ENCODE results near the gene SLC3A2. TPM values are rescaled to one million over a fixed set of nuclear protein-coding genes. Genes with fewer than 3 reads are reported as not detected.

The SLC3A2 gene
- total and polyA plus RNA-seq, 2 of the 13 experiments (the other 11 are each of a cell fraction or from before 2014, with no cell fraction given): 213 to 226 TPM

- TF ChIP-seq NFAT5 (CRISPR knock-in tag; IDR thresholded peaks at IDR 0.05): peak; percentile 94
- no peak for TF ChIP-seq RFX3 (CRISPR knock-in tag; IDR thresholded peaks at IDR 0.05)
- peak; percentile 88; the same call in 1 of the 2 replicates for TF ChIP-seq SMAD1 (CRISPR knock-in tag; IDR thresholded peaks at IDR 0.05; ENCODE audit: borderline replicate concordance, low read depth)
- TF ChIP-seq ZNF17 (CRISPR knock-in tag; IDR thresholded peaks at IDR 0.05): peak; percentile 81; the same call in 1 of the 2 replicates
- TF ChIP-seq ZNF7 (CRISPR knock-in tag; IDR thresholded peaks at IDR 0.05): no peak
- peak; percentile 84 for TF ChIP-seq UBTF (CRISPR knock-in tag; IDR thresholded peaks at IDR 0.05)
- peak; percentile 98; the same call in 2 of the 3 replicates for TF ChIP-seq MXI1 (IDR thresholded peaks at IDR 0.05; ENCODE audit: borderline replicate concordance, low read depth, low read length)
- TF ChIP-seq KMT2B (CRISPR knock-in tag; IDR thresholded peaks at IDR 0.05): peak; percentile 81
- TF ChIP-seq DNMT3B (CRISPR knock-in tag; conservative IDR thresholded peaks at IDR 0.05): peak; percentile 99
- peak; percentile 80 for TF ChIP-seq CREB1 (IDR thresholded peaks at IDR 0.05)
- TF ChIP-seq CREB1 (CRISPR knock-in tag; IDR thresholded peaks at IDR 0.05): peak; percentile 63; the same call in 1 of the 2 replicates
- no peak for TF ChIP-seq HMG20B (CRISPR knock-in tag; conservative IDR thresholded peaks at IDR 0.05)
- TF ChIP-seq ZNF598 (CRISPR knock-in tag; IDR thresholded peaks at IDR 0.05; ENCODE audit: borderline replicate concordance): peak; percentile 79; the same call in 1 of the 2 replicates
- peak; percentile 81; the same call in 1 of the 2 replicates for TF ChIP-seq RXRA (CRISPR knock-in tag; IDR thresholded peaks at IDR 0.05)
- peak; percentile 94 for TF ChIP-seq RFXAP (CRISPR knock-in tag; IDR thresholded peaks at IDR 0.05; ENCODE audit: borderline replicate concordance)
- no peak for TF ChIP-seq NBN (conservative IDR thresholded peaks at IDR 0.05)
- TF ChIP-seq HNF4A (CRISPR knock-in tag; IDR thresholded peaks at IDR 0.05): peak; percentile 21; the same call in 1 of the 2 replicates
- no peak for TF ChIP-seq ARNT (IDR thresholded peaks at IDR 0.05)
- no peak for TF ChIP-seq ZNF282 (IDR thresholded peaks at IDR 0.05; ENCODE audit: partially characterized antibody)
- TF ChIP-seq ADNP (CRISPR knock-in tag; IDR thresholded peaks at IDR 0.05): no peak
- TF ChIP-seq TIGD3 (CRISPR knock-in tag; IDR thresholded peaks at IDR 0.05; ENCODE audit: borderline replicate concordance): 0 out of 2 replicates have a peak, but pooled peaks have one; percentile 57
Measured at GRCh38 chr11:62855571-62856332, 24.9 kb upstream of the SLC3A2 start (continued).
